NCI-H2171 (cell line): Measurements from ENCODE around the gene OR10AD1.
"Not testable (repeated sequence)": the region's sequence is repeated elsewhere in the genome, so short reads cannot be mapped to it uniquely, and the experiment has no call there.

Experiments used
- DNase-seq: peaks from one replicate; lab custom pipeline; 2025; lab: John Stamatoyannopoulos, UW

The OR10AD1 gene

GRCh38 chr12:48203192-48203591 lies at the start of gene OR10AD1:
OR10AD1 (minus strand) TSS chr12:48203292; CDS start chr12:48203292, 0 bp downstream.
- DNase-seq = no peak

GRCh38 chr12:48247181-48247966 lies 44.3 kb upstream of the OR10AD1 start:
- DNase-seq = no peak

- no peak for DNase-seq
Measured at GRCh38 chr12:48237162-48237561, 34.1 kb upstream of the OR10AD1 start.

- no peak for DNase-seq
Measured at GRCh38 chr12:48235796-48236333, 32.8 kb upstream of the OR10AD1 start.

GRCh38 chr12:48231169-48231958 lies 28.3 kb upstream of the OR10AD1 start:
- DNase-seq = not testable (repeated sequence)

- DNase-seq = not testable (repeated sequence)
Measured at GRCh38 chr12:48224533-48224932, 21.4 kb upstream of the OR10AD1 start.

- DNase-seq = no peak
Measured at GRCh38 chr12:48221645-48222044, 18.6 kb upstream of the OR10AD1 start.

GRCh38 chr12:48220701-48221100 lies 17.6 kb upstream of the OR10AD1 start:
- DNase-seq = no peak

GRCh38 chr12:48219631-48220030 lies 16.5 kb upstream of the OR10AD1 start:
- no peak for DNase-seq

GRCh38 chr12:48216785-48217184 lies 13.7 kb upstream of the OR10AD1 start:
- DNase-seq = no peak

- DNase-seq = not testable (repeated sequence)
Measured at GRCh38 chr12:48209495-48209894, 6.4 kb upstream of the OR10AD1 start.

GRCh38 chr12:48202766-48203165 lies 326 bp downstream of the OR10AD1 start:
- DNase-seq = no peak

- DNase-seq = no peak
Measured at GRCh38 chr12:48201516-48201915, 1.6 kb downstream of the OR10AD1 start.

- no peak for DNase-seq
Measured at GRCh38 chr12:48201091-48201490, 2.0 kb downstream of the OR10AD1 start.

- DNase-seq = no peak
Measured at GRCh38 chr12:48199774-48200221, 3.3 kb downstream of the OR10AD1 start.

GRCh38 chr12:48198985-48199384 lies 4.1 kb downstream of the OR10AD1 start:
- no peak for DNase-seq

GRCh38 chr12:48198672-48198971 lies 4.5 kb downstream of the OR10AD1 start:
- DNase-seq = no peak

GRCh38 chr12:48197971-48198671 lies 5.0 kb downstream of the OR10AD1 start:
- no peak for DNase-seq

- DNase-seq = no peak
Measured at GRCh38 chr12:48197549-48197970, 5.5 kb downstream of the OR10AD1 start.

- DNase-seq = no peak
Measured at GRCh38 chr12:48194799-48195201, 8.3 kb downstream of the OR10AD1 start.

GRCh38 chr12:48193623-48194022 lies 9.5 kb downstream of the OR10AD1 start:
- no peak for DNase-seq

GRCh38 chr12:48192861-48193260 lies 10.2 kb downstream of the OR10AD1 start:
- DNase-seq = no peak
